ENCODE measurements around the gene CNDP2.

- TF ChIP-seq, protein P1, sequence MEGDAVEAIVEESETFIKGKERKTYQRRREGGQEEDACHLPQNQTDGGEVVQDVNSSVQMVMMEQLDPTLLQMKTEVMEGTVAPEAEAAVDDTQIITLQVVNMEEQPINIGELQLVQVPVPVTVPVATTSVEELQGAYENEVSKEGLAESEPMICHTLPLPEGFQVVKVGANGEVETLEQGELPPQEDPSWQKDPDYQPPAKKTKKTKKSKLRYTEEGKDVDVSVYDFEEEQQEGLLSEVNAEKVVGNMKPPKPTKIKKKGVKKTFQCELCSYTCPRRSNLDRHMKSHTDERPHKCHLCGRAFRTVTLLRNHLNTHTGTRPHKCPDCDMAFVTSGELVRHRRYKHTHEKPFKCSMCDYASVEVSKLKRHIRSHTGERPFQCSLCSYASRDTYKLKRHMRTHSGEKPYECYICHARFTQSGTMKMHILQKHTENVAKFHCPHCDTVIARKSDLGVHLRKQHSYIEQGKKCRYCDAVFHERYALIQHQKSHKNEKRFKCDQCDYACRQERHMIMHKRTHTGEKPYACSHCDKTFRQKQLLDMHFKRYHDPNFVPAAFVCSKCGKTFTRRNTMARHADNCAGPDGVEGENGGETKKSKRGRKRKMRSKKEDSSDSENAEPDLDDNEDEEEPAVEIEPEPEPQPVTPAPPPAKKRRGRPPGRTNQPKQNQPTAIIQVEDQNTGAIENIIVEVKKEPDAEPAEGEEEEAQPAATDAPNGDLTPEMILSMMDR (IDR thresholded peaks at IDR 0.05) = no peak
- TF ChIP-seq EP300 (IDR thresholded peaks at IDR 0.05) (no peak), POLR2A (IDR thresholded peaks at IDR 0.05) (no peak)
These were observed 14.6 kb downstream of the CNDP2 start for GRCh38 chr18:74510770-74511095.
